ENCODE data around the gene AK5.

DNA sequence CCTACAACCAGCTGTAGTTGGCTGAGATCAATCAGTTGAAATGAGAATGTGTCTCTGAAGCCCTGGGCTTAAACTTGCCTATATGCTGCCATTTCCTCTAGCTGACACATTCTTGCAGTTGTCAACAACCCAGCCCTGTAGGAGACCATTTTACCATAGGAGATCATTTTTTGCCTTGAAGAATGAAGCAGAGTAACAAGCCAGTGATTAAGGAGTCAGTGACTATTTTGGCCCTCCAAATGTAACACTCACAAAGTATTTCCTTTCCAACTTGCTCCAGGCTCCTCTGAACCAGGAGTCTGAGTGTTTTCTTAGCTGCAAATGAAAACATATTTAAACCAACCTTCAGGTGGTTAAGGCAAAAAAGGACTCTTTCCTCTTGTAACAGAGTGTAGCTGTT, 217.1 kb downstream of the AK5 start:
- TF ChIP-seq, protein P1, sequence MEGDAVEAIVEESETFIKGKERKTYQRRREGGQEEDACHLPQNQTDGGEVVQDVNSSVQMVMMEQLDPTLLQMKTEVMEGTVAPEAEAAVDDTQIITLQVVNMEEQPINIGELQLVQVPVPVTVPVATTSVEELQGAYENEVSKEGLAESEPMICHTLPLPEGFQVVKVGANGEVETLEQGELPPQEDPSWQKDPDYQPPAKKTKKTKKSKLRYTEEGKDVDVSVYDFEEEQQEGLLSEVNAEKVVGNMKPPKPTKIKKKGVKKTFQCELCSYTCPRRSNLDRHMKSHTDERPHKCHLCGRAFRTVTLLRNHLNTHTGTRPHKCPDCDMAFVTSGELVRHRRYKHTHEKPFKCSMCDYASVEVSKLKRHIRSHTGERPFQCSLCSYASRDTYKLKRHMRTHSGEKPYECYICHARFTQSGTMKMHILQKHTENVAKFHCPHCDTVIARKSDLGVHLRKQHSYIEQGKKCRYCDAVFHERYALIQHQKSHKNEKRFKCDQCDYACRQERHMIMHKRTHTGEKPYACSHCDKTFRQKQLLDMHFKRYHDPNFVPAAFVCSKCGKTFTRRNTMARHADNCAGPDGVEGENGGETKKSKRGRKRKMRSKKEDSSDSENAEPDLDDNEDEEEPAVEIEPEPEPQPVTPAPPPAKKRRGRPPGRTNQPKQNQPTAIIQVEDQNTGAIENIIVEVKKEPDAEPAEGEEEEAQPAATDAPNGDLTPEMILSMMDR (optimal IDR thresholded peaks at IDR 0.05 in 1 of 3, IDR thresholded peaks at IDR 0.05 in 1 of 3, conservative IDR thresholded peaks at IDR 0.05 in 1 of 3; ENCODE audit: extremely low read depth in 1 of 3, insufficient read depth in 2 of 3, low read length in 3 of 3) = no peak
- TF ChIP-seq EZH2 (IDR thresholded peaks at IDR 0.05; ENCODE audit: low read length) = no peak
